Measurements from ENCODE around the gene PAPPA2.

- no peak for TF ChIP-seq JUN (IDR thresholded peaks at IDR 0.05; ENCODE audit: low read depth, low read length)
- TF ChIP-seq CTCF (IDR thresholded peaks at IDR 0.05; ENCODE audit: control extremely low read depth in 1 of 3, insufficient read depth in 1 of 3, low read depth in 1 of 3, low read length in 3 of 3), result no peak
- no peak for TF ChIP-seq RFX5 (IDR thresholded peaks at IDR 0.05; ENCODE audit: borderline replicate concordance, low read depth, low read length)
- TF ChIP-seq SP2 (IDR thresholded peaks at IDR 0.05; ENCODE audit: low read length), result no peak
- no peak for TF ChIP-seq RNF2 (IDR thresholded peaks at IDR 0.05; ENCODE audit: borderline replicate concordance, low read depth, low read length, missing control alignments, poor library complexity, severe bottlenecking)
- TF ChIP-seq EZH2 (IDR thresholded peaks at IDR 0.05; ENCODE audit: low read depth, low read length, severe bottlenecking), result no peak
- no peak for TF ChIP-seq MAX (IDR thresholded peaks at IDR 0.05)
- no peak for TF ChIP-seq POLR2AphosphoS5 (IDR thresholded peaks at IDR 0.05; ENCODE audit: low read depth, low read length)
- no peak for TF ChIP-seq RBBP5 (IDR thresholded peaks at IDR 0.05; ENCODE audit: borderline replicate concordance, low read depth, low read length)
- no peak for TF ChIP-seq JUND (IDR thresholded peaks at IDR 0.05; ENCODE audit: low read length)
- TF ChIP-seq CBX5 (IDR thresholded peaks at IDR 0.05; ENCODE audit: low read depth, low read length), result no peak
Observed at GRCh38 chr1:176768532-176768931, 305.6 kb downstream of the PAPPA2 start.
